Skeletal muscle satellite cell (primary cell): Measurements from ENCODE around the gene PHLPP1.
"Not testable (repeated sequence)": the region's sequence is repeated elsewhere in the genome, so short reads cannot be mapped to it uniquely, and the experiment has no call there.

Experiments
- H3K27me3 ChIP-seq: 2 replicates; pipeline ENCODE4 v1.7.0; 2013; ENCODE audit warnings: low read length; ENCODE audit not compliant: control insufficient read depth, insufficient read depth
- H3K36me3 ChIP-seq: 2 replicates; pipeline ENCODE4 v1.7.0; 2013; ENCODE audit warnings: mild to moderate bottlenecking, control low read depth, low read length; ENCODE audit not compliant: insufficient read depth
- H3K4me1 ChIP-seq: 2 replicates; pipeline ENCODE4 v1.7.0; 2013; ENCODE audit warnings: low read length; ENCODE audit not compliant: control insufficient read depth, insufficient read depth
- H3K4me2 ChIP-seq: 2 replicates; pipeline ENCODE4 v1.7.0; 2013; ENCODE audit warnings: mild to moderate bottlenecking, low read length
- H3K4me3 ChIP-seq: 2 replicates; pipeline ENCODE4 v1.7.0; 2013; ENCODE audit warnings: low read length
- H3K9ac ChIP-seq: 2 replicates; pipeline ENCODE4 v1.7.0; 2013; ENCODE audit warnings: mild to moderate bottlenecking, low read depth, low read length, moderate library complexity
- H3K9me3 ChIP-seq: replicated peaks from 2 replicates; pipeline ENCODE4 v1.7.0; 2013; ENCODE audit warnings: mild to moderate bottlenecking, control low read depth, low read length

Gene PHLPP1

DNA sequence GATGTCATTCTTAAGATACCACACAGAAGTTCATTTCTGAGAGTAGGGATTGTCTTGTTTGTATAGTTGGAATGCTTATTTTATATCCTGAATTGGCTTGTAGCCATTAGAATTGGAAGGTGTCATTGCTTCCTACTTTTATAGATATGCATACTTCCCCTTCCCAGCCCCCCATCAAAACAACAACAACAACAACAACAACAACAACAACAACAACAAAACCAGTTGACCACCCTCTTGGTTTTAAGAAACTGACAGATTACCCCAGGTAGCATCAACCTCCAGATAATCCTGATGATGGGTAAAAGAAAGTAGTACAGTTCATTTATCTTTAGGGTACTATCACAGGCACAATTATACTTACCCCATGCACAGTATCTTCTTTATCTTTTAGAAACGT, 20.0 kb downstream of the PHLPP1 start:
- H3K36me3 ChIP-seq: no peaks in the 10 kb centered on the region
- H3K27me3 ChIP-seq: no peaks in the 10 kb centered on the region
- H3K4me1 ChIP-seq: no peaks in the 10 kb centered on the region
- no peak overlapping the region for H3K4me3 ChIP-seq
- no peaks in the 10 kb centered on the region for H3K9me3 ChIP-seq
- no peak overlapping the region for H3K9ac ChIP-seq
- no peak overlapping the region for H3K4me2 ChIP-seq

DNA sequence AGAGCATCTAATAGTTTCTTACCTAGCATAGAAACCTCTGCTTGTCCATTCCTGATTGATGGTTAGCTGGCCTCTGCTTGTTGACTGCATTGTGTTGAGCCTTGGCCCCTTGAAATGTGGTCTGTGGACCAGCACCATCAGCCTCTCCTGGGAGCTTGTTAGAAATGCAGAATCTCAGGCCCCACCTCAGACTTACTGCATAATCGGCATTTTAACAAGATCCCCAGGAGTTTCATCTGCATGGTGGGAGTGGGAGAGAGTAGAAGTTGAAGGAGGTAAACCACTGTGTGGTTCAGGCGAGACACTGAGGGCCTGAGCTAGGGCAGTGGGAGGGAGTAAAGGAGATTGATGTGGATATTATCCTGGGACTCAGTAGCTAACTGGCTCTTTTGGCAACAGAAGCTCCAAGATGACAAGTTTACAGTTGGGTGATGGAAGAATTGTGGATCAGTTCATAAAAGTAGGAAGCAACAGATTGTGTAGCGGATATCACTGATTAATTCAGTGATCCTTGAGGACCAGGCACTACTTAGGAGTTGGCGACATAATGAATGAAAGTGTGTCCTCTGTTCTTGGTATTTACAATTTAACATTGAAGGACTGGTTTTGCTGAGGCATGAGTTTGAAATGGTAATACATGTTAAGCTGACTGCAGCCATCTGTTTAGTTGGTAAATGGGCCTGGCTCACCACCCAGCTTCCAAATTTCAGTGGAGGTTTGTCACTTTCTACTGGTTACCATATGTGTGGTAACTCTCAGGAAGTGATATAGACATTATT, 20.9 kb downstream of the PHLPP1 start:
- Histone ChIP-seq H3K4me1 (peaks cover 3% of the 10 kb centered on the region), H3K4me2 (no peak overlapping the region), H3K27me3 (no peaks in the 10 kb centered on the region), H3K9me3 (no peaks in the 10 kb centered on the region), H3K36me3 (no peaks in the 10 kb centered on the region), H3K4me3 (no peak overlapping the region), H3K9ac (no peak overlapping the region)

- Histone ChIP-seq H3K36me3 (no peaks in the 10 kb centered on the region), H3K9me3 (no peaks in the 10 kb centered on the region), H3K9ac (no peak overlapping the region)
Measured at GRCh38 chr18:62737241-62737873, 22.0 kb downstream of the PHLPP1 start.

GRCh38 chr18:62738639-62739038, 23.3 kb downstream of the PHLPP1 start:
- H3K4me1 ChIP-seq: peaks cover 6% of the 10 kb centered on the region
- no peak overlapping the region for H3K9ac ChIP-seq

More at GRCh38 chr18:62737241-62737873, 22.0 kb downstream of the PHLPP1 start:
- Histone ChIP-seq H3K27me3 (no peaks in the 10 kb centered on the region), H3K4me3 (no peak overlapping the region), H3K4me2 (no peak overlapping the region), H3K4me1 (peaks cover 6% of the 10 kb centered on the region)

DNA sequence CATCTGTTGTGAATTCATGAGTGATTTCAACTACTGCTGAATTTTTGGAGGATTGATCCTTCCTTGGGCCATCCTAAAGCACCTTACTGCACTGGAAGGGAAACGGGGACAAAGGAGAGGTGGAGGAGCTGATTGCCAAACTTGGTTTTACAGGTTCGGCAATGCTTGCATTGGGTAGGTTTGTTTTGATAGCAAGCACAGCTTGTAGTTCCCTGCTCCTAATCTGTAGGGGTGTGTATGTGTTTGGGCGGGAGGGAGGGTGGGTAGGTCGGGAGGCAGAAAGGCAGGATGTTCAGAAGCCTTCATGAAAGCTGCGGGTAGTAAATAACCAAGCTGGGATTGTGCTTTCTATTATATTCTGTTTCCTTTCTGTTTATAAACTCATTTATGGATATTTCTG, 24.6 kb downstream of the PHLPP1 start:
- no peaks in the 10 kb centered on the region for H3K9me3 ChIP-seq
- peaks cover 6% of the 10 kb centered on the region for H3K4me1 ChIP-seq
- H3K36me3 ChIP-seq: no peaks in the 10 kb centered on the region
- H3K27me3 ChIP-seq: no peaks in the 10 kb centered on the region
- H3K4me3 ChIP-seq: no peak overlapping the region
- H3K9ac ChIP-seq: no peak overlapping the region
- no peak overlapping the region for H3K4me2 ChIP-seq

More at GRCh38 chr18:62738639-62739038, 23.3 kb downstream of the PHLPP1 start:
- H3K36me3 ChIP-seq: no peaks in the 10 kb centered on the region
- H3K4me2 ChIP-seq: no peak overlapping the region
- H3K9me3 ChIP-seq: no peaks in the 10 kb centered on the region
- no peaks in the 10 kb centered on the region for H3K27me3 ChIP-seq
- no peak overlapping the region for H3K4me3 ChIP-seq

DNA sequence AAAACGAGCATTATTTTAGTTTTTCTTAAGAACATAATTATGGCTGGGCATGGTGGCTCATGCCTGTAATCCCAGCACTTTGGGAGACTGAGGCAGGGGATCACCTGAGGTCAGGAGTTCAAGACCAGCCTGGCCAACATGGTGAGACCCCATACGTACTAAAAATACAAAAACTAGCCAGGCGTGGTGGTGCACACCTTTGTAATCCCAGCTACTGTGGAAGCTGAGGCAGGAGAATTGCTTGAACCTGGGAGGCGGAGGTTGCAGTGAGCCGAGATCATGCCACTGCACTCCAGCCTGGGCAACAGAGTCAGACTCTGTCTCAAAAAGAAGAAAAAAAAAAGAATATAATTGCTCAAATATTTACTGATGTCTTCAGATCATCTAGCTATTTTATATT, 25.3 kb downstream of the PHLPP1 start:
- H3K9me3 ChIP-seq, H3K4me3 ChIP-seq, H3K4me1 ChIP-seq, H3K36me3 ChIP-seq, H3K4me2 ChIP-seq, H3K27me3 ChIP-seq, H3K9ac ChIP-seq: not testable (repeated sequence)

GRCh38 chr18:62741118-62741566, 25.8 kb downstream of the PHLPP1 start:
- H3K4me2 ChIP-seq: no peak overlapping the region
- H3K4me1 ChIP-seq: peaks cover 6% of the 10 kb centered on the region
- no peaks in the 10 kb centered on the region for H3K27me3 ChIP-seq
- no peaks in the 10 kb centered on the region for H3K36me3 ChIP-seq
- no peak overlapping the region for H3K9ac ChIP-seq
- H3K9me3 ChIP-seq: no peaks in the 10 kb centered on the region
- no peak overlapping the region for H3K4me3 ChIP-seq

GRCh38 chr18:62741584-62741983, 26.2 kb downstream of the PHLPP1 start:
- H3K9me3 ChIP-seq: no peaks in the 10 kb centered on the region
- no peaks in the 10 kb centered on the region for H3K27me3 ChIP-seq
- H3K36me3 ChIP-seq: no peaks in the 10 kb centered on the region
- H3K4me1 ChIP-seq: peaks cover 6% of the 10 kb centered on the region
- H3K4me3 ChIP-seq: no peak overlapping the region
- no peak overlapping the region for H3K9ac ChIP-seq
- H3K4me2 ChIP-seq: no peak overlapping the region

DNA sequence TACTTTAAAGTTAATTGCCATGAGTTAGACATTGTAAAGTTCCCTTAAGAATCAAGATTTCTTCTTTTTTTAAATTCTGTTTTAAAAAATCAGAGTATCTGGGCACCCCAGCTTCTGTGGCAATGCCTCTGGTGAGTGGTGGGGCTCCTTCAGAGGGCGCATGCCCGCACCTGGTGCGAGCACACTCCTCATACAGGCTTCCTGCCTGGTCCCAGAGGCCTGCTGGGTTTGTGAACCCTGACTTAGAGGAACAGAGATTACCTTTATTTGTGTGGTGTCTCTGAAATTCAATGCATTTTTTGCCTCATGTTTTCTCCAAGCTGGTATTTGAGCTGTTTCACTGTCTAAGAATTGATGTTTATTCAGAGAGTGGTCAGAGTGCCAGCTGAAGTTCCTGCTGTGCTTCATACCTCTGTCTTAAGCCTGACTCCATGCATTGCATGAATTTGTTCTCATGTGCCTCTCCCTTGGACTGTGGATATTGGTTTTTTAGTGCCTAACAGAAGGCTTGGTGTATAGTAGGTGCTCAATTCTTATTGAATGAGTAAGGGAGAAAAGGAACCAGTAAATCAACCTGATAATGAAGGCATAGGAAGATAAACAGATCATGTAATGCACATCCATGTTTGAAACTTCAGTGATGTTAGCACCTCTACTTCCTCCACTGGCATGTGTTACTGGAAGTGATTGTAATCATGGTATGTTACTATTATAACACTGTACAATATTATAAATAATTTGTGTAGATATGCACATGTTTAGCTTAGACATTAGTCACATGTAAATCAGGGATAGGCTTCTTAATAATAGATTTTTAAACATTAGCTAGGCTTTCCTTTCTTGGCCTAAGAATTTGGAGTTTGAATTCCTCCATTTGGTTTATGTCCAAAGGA, 29.0 kb downstream of the PHLPP1 start:
- H3K36me3 ChIP-seq: no peaks in the 10 kb centered on the region
- H3K4me3 ChIP-seq: no peak overlapping the region
- H3K9me3 ChIP-seq: no peaks in the 10 kb centered on the region
- peaks cover 6% of the 10 kb centered on the region for H3K4me1 ChIP-seq
- H3K9ac ChIP-seq: no peak overlapping the region
- H3K27me3 ChIP-seq: no peaks in the 10 kb centered on the region
- no peak overlapping the region for H3K4me2 ChIP-seq

DNA sequence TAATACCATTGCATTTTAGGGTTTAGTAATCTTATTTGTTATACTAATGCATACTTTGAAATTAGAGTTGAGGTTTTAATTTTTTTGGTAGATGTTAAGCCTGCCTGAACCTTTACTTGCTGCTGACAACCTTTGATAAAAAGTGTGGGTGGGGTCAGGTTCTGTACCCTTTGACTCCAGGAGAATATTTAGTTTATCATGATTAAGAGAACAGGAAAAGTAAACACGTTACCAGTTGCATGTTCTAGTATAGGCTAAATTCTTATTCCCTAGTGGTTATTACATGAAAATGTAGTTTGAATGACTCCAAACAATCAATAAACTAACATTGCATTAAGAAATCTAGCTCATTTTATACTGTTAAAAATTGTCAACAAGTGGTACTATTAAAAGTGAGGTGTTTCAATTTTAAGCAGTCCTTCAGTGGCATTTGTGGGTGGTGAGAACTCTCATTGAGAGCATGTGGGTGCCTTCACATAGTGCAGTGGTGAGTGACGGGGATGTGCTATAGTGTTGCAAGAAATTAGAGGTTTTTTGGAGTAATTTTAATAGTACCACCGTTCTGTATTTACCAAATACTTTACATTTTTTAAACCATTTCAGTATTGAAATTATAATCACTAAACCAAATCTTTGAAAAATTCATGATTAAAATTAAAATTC, 29.9 kb downstream of the PHLPP1 start:
- Histone ChIP-seq H3K36me3 (no peaks in the 10 kb centered on the region), H3K4me1 (peaks cover 6% of the 10 kb centered on the region), H3K4me3 (no peak overlapping the region), H3K27me3 (no peaks in the 10 kb centered on the region), H3K9me3 (no peaks in the 10 kb centered on the region), H3K9ac (no peak overlapping the region), H3K4me2 (no peak overlapping the region)

- H3K4me3 ChIP-seq: no peak overlapping the region
- H3K9me3 ChIP-seq: no peaks in the 10 kb centered on the region
- peaks cover 11% of the 10 kb centered on the region for H3K4me1 ChIP-seq
- H3K9ac ChIP-seq: no peak overlapping the region
- H3K36me3 ChIP-seq: no peaks in the 10 kb centered on the region
- no peak overlapping the region for H3K4me2 ChIP-seq
- no peaks in the 10 kb centered on the region for H3K27me3 ChIP-seq
Measured at GRCh38 chr18:62749389-62749788, 34.0 kb downstream of the PHLPP1 start.
